Right forelimb (tissue), 1 donor: ENCODE measurements around the gene POLR2H.
A peak's percentile ranks its signal among the peaks of the same experiment; 100 is the strongest.

Experiments used
- DNase-seq: peaks from one replicate; pipeline ENCODE4 v3.0.0-alpha.2; 2018

The POLR2H gene

GRCh38 chr3:184372296-184372821, 10.8 kb downstream of the POLR2H start:
- no peak for DNase-seq

- DNase-seq = no peak
These were observed 11.4 kb downstream of the POLR2H start for GRCh38 chr3:184372911-184373310.

GRCh38 chr3:184373422-184373821, 11.9 kb downstream of the POLR2H start:
- no peak for DNase-seq

- no peak for DNase-seq
These were observed 14.4 kb downstream of the POLR2H start for GRCh38 chr3:184375747-184376461.

GRCh38 chr3:184377374-184377773, 15.9 kb downstream of the POLR2H start:
- DNase-seq = no peak

GRCh38 chr3:184377882-184378445, 16.5 kb downstream of the POLR2H start, which contains the start of gene THPO:
Gene THPO (minus strand): TSS chr3:184378207. CDS start chr3:184376259, 1,948 bp downstream.
- no peak for DNase-seq

- no peak for DNase-seq
These were observed 17.3 kb downstream of the POLR2H start for GRCh38 chr3:184378651-184379357.

- peak; percentile 69 for DNase-seq
These were observed 18.1 kb downstream of the POLR2H start, which contains the start of gene CHRD for GRCh38 chr3:184379358-184380184. Gene CHRD (plus strand): TSS chr3:184380054. CDS start chr3:184380319, 265 bp downstream.

GRCh38 chr3:184380185-184380626, 18.7 kb downstream of the POLR2H start:
- peak; percentile 86 for DNase-seq

GRCh38 chr3:184380627-184381260, 19.2 kb downstream of the POLR2H start:
- no peak for DNase-seq

- DNase-seq = no peak
These were observed 20.0 kb downstream of the POLR2H start for GRCh38 chr3:184381261-184382224.

- DNase-seq = no peak
These were observed 21.0 kb downstream of the POLR2H start for GRCh38 chr3:184382326-184383032.

- no peak for DNase-seq
These were observed 21.7 kb downstream of the POLR2H start for GRCh38 chr3:184383033-184383740.

- DNase-seq = no peak
These were observed 22.8 kb downstream of the POLR2H start for GRCh38 chr3:184384342-184384741.

- no peak for DNase-seq
These were observed 23.4 kb downstream of the POLR2H start for GRCh38 chr3:184384856-184385422.

GRCh38 chr3:184386047-184386806, 24.7 kb downstream of the POLR2H start:
- no peak for DNase-seq

- DNase-seq = no peak
These were observed 25.7 kb downstream of the POLR2H start for GRCh38 chr3:184387174-184387714.
